Medulla oblongata (tissue), 1 donor: ENCODE measurements around the gene IL4.
A peak's percentile ranks its signal among the peaks of the same experiment; 100 is the strongest.

Source experiments
- DNase-seq: peaks from one replicate; pipeline ENCODE4 v3.0.0-alpha.2; 2015; ENCODE audit errors: extremely low spot score

IL4 gene

GRCh38 chr5:132695956-132696355, 22.2 kb downstream of the IL4 start:
- DNase-seq = no peak

- DNase-seq = no peak
Observed at GRCh38 chr5:132704875-132705274, 31.1 kb downstream of the IL4 start.

- no peak for DNase-seq
Observed at GRCh38 chr5:132708645-132709044, 34.9 kb downstream of the IL4 start.

GRCh38 chr5:132714456-132715307, 40.9 kb downstream of the IL4 start:
- peak; percentile 12 for DNase-seq

- no peak for DNase-seq
Observed at GRCh38 chr5:132718544-132719312, 44.9 kb downstream of the IL4 start.

- no peak for DNase-seq
Observed at GRCh38 chr5:132725745-132726144, 52.0 kb downstream of the IL4 start.

GRCh38 chr5:132729896-132730295, 56.1 kb downstream of the IL4 start:
- no peak for DNase-seq
